Ammon's horn (tissue), 1 donor: ENCODE measurements around the gene VCL.

Source experiments
- DNase-seq: peaks from one replicate; pipeline ENCODE4 v3.0.0-alpha.2; 2016; ENCODE audit warnings: low spot score

Gene VCL

GRCh38 chr10:74076961-74077360, 79.0 kb downstream of the VCL start:
- no peak for DNase-seq

DNA sequence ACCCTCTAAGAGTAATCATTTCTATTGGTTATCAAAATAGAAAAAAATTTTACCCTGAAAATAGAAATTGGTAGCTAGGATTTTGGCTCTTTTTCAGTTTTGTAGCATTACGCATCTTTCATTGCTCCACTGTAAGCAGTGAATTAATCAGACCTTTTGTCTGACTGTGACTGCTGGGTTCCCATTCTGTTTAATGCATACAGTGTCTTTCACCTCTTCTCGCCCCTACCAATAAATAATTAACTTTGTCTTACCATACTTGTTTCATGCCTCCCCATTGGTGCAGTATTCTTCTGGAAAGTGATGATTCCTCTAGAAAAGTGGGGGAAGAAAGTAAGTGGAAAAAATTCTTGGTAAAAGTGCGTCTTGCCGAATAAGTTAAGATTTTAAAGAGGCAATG, 79.5 kb downstream of the VCL start:
- DNase-seq: no peak

GRCh38 chr10:74078037-74078436, 80.1 kb downstream of the VCL start:
- DNase-seq: no peak

GRCh38 chr10:74079028-74079935, 81.4 kb downstream of the VCL start:
- DNase-seq: no peak

GRCh38 chr10:74079936-74080590, 82.1 kb downstream of the VCL start:
- no peak for DNase-seq

- DNase-seq: peak; percentile 78
Observed at GRCh38 chr10:74081192-74081803, 83.4 kb downstream of the VCL start.

DNA sequence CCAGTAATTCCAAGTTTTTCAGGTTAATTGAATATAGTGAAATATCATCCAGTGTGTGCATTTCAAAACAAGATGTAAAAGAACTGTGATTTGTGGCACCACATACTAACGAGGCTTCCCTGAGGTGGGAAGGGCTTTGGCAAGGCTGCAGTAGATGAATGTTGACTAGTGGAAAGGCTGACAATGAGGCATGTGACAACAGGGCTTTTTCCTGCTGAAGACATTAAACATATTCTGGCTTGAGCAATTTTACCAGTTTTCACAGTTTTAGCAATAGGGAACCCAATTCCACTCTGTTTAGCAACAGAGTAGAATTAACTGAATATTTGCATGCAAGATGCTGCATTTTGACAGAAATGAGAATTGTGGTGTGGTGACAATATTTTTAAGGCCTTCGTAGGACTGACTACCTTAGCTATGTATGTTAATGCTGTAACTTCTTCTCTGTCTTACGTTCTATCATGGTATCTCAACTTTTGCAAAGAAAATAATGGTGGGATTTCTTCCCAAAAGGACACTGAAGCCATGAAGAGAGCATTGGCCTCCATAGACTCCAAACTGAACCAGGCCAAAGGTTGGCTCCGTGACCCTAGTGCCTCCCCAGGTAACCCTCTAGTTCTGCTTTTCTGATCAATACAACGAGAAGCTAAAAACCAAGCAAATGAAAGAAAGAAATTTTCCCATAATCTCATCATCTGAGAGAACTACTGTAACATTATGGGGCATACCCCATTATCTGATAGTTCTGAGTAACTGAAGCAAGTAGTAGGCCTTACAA, 84.2 kb downstream of the VCL start:
- DNase-seq: no peak

- no peak for DNase-seq
Observed at GRCh38 chr10:74083304-74083703, 85.4 kb downstream of the VCL start.

- DNase-seq: no peak
Observed at GRCh38 chr10:74084955-74085354, 87.0 kb downstream of the VCL start.

GRCh38 chr10:74086317-74086716, 88.4 kb downstream of the VCL start:
- DNase-seq: no peak

GRCh38 chr10:74088722-74089121, 90.8 kb downstream of the VCL start:
- DNase-seq: no peak

- DNase-seq: no peak
Observed at GRCh38 chr10:74092372-74092771, 94.5 kb downstream of the VCL start.

- DNase-seq: no peak
Observed at GRCh38 chr10:74093530-74094164, 95.7 kb downstream of the VCL start.

GRCh38 chr10:74094231-74094630, 96.3 kb downstream of the VCL start:
- no peak for DNase-seq

DNA sequence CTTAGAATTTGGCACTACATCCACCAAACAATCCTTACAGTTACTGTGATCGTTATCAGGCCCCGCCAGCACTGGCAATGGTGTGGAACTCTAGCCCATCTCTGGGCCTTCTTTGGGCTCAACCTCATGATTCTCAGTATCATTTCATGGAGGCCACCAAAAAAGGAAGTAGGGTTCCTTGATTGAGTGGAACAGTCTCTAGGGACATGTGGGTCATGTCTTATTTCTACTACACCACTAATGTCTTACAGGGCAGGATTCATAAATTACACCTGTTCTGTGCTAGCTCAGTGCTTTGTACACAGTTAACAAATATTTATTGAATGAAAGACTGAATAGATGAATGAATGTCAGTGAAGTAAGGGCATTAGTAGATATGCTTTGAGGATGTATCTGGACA, 98.9 kb downstream of the VCL start:
- no peak for DNase-seq

- no peak for DNase-seq
Observed at GRCh38 chr10:74097776-74098175, 99.9 kb downstream of the VCL start.

- DNase-seq: no peak
Observed at GRCh38 chr10:74099420-74099819, 101.5 kb downstream of the VCL start.

DNA sequence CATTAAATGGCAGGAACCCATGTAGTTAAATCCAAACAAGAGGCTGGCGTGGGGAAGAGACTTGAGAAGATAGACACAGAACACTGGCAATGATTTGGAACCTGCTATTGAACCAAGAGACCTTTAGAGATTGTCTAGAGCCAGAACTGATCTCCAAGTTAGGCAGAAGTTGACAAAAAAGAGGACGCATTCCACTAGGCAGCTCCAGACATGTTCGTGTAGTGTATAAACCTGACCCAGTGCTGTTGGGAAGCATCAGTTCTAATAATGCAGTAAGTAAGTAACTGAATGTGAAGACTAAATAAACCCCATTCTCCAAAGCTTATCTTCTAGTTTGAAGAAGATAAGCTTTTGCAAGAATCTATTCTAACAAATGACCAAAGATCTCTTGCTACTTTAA, 101.9 kb downstream of the VCL start:
- DNase-seq: no peak

DNA sequence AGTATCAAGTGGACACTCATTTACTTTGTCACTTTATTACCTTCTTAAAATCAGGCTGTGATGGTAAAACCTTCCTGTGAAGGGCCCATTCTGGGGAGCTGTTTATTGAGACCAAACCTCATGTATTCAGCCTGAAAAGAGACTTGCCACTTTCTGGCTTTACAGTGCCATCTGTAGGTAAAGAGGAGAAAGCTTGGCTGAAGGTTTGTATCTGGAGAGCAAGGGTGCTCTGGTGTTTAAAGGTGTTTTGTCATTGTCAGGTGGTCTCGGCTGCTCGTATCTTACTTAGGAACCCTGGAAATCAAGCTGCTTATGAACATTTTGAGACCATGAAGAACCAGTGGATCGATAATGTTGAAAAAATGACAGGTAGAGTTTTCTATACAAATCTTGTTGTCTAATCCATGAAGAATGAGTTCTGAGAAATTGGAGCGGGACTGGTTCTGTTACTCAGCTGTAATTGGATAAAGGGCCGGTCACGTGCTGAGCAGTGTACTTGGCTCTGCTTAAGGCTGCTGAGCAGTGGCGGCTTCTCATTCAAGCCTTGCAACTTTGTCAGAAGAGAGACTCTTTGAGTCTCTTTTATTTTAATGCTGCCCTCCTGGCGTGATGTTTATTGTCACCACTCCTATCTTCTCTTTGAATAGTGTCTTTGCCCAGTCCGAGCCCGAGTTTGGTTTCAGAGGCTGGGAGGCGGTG, 105.8 kb downstream of the VCL start:
- DNase-seq: peak; percentile 39

DNA sequence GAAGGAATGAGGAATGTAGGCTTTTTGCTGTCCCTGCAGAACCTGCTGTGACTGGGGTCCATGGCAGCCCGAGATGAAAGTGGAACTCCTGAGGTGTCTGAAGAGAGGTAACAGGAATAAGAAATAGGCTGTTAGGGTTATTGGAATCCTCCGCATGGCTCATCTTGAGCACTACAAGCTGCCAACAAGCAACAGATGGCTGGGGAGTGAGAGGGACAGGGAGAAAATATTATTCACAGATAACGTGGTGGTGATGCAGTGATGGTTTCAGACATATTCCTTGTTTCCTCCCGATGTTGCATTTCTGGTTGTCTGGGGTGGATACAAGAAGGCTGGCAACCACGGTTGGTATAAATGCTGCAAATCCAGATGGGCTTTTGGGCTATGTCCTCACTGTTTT, 106.6 kb downstream of the VCL start:
- peak; percentile 20 for DNase-seq

DNA sequence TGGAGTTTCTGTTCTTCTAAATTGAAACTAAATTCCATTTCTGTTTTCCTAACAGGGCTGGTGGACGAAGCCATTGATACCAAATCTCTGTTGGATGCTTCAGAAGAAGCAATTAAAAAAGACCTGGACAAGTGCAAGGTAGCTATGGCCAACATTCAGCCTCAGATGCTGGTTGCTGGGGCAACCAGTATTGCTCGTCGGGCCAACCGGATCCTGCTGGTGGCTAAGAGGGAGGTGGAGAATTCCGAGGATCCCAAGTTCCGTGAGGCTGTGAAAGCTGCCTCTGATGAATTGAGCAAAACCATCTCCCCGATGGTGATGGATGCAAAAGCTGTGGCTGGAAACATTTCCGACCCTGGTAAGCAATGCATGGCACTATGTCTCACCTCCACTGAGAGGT, 107.1 kb downstream of the VCL start:
- peak; percentile 55 for DNase-seq
